ENCODE results near the gene ARHGAP26. TPM values are rescaled to one million over a fixed set of nuclear protein-coding genes. Genes with fewer than 3 reads are reported as not detected.

ARHGAP26 gene
- polyA plus RNA-seq, 1 donor from 2014 or later, result 0.83 TPM

DNA sequence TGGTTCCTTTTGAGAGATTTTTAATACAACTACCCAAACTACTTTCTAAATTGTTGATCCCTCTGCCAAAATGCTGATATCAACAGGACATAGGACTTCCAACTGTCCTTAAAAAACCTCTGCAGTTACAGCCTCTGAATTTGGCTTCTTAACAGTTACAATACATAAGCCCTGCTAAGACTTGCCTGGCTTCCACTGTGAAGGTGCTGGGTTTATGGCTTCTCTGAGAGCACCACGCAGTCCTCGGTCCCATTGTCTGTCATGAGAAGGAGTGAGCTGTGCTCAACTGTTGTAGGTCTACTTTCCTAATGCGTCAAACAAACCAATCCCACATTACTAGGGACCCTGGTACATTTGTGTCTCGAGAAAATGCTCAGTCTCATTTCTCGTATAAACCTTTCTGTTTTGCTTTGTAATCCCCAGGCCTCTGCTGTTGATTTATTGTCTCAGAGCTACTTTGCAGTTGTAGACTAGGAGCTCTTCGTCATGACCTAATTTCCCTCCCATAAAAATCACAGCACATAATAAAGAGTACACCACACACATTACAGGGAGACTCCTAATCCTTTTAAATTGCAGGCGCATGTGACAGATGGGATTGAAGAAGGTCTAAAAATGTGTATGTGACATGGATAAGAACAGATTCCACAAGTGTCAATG lies 358.4 kb downstream of the ARHGAP26 start:
- H3K4me2 ChIP-seq (ENCODE audit: low read length), result no peak overlapping the region

DNA sequence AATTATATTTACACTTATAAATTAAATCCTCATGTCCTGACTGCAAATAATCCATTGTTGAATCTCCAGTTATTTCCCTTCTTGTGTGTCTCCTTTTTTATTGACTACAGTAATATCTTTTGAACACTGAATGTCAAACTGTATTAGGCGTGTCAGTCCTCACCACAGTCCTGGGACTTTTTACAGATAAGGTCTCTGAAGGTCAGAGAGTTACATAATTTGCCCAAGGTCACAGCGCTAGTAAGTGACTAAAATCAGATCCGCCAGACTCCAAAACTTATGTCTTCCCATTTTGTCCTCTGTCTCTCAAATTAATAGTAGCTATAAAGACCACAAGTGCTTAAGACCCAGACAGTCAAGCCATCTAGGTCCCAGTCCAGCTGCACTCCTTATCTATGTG lies 359.0 kb downstream of the ARHGAP26 start:
- H3F3A ChIP-seq (ENCODE audit: insufficient read depth, low read length, poor library complexity, severe bottlenecking), result no peaks in the 10 kb centered on the region
- H3K27ac ChIP-seq (ENCODE audit: low read length), result no peak overlapping the region
- no peaks in the 10 kb centered on the region for H3K9me3 ChIP-seq (ENCODE audit: low read length)
- H3K27me3 ChIP-seq (ENCODE audit: insufficient read depth, low read depth, low read length), result no peaks in the 10 kb centered on the region
- H2AFZ ChIP-seq (ENCODE audit: low read depth, low read length), result no peak overlapping the region
- H3K79me2 ChIP-seq (replicated peaks; ENCODE audit: insufficient read depth, low read length), result no peaks in the 10 kb centered on the region
- no peak overlapping the region for H3K4me2 ChIP-seq (ENCODE audit: low read length)
- H3K9ac ChIP-seq (ENCODE audit: low read length), result no peak overlapping the region
- H3K9me2 ChIP-seq (ENCODE audit: insufficient read depth, low read length), result no peaks in the 10 kb centered on the region
- H3K36me3 ChIP-seq (ENCODE audit: insufficient read depth, low read length), result no peaks in the 10 kb centered on the region
- no peaks in the 10 kb centered on the region for H4K20me1 ChIP-seq (ENCODE audit: insufficient read depth)
- H3K4me3 ChIP-seq (ENCODE audit: low read length), result no peak overlapping the region
- no peak for TF ChIP-seq TAF1 (IDR thresholded peaks at IDR 0.05; ENCODE audit: low read depth)
- no peak for TF ChIP-seq SMC3 (conservative IDR thresholded peaks at IDR 0.05; ENCODE audit: poor library complexity)
- TF ChIP-seq, protein P1, sequence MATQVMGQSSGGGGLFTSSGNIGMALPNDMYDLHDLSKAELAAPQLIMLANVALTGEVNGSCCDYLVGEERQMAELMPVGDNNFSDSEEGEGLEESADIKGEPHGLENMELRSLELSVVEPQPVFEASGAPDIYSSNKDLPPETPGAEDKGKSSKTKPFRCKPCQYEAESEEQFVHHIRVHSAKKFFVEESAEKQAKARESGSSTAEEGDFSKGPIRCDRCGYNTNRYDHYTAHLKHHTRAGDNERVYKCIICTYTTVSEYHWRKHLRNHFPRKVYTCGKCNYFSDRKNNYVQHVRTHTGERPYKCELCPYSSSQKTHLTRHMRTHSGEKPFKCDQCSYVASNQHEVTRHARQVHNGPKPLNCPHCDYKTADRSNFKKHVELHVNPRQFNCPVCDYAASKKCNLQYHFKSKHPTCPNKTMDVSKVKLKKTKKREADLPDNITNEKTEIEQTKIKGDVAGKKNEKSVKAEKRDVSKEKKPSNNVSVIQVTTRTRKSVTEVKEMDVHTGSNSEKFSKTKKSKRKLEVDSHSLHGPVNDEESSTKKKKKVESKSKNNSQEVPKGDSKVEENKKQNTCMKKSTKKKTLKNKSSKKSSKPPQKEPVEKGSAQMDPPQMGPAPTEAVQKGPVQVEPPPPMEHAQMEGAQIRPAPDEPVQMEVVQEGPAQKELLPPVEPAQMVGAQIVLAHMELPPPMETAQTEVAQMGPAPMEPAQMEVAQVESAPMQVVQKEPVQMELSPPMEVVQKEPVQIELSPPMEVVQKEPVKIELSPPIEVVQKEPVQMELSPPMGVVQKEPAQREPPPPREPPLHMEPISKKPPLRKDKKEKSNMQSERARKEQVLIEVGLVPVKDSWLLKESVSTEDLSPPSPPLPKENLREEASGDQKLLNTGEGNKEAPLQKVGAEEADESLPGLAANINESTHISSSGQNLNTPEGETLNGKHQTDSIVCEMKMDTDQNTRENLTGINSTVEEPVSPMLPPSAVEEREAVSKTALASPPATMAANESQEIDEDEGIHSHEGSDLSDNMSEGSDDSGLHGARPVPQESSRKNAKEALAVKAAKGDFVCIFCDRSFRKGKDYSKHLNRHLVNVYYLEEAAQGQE (IDR thresholded peaks at IDR 0.05; ENCODE audit: borderline replicate concordance), result no peak
- TF ChIP-seq EZH2 (IDR thresholded peaks at IDR 0.05; ENCODE audit: borderline replicate concordance, insufficient read depth, low read length, poor library complexity, severe bottlenecking), result no peak
- TF ChIP-seq, protein P2, sequence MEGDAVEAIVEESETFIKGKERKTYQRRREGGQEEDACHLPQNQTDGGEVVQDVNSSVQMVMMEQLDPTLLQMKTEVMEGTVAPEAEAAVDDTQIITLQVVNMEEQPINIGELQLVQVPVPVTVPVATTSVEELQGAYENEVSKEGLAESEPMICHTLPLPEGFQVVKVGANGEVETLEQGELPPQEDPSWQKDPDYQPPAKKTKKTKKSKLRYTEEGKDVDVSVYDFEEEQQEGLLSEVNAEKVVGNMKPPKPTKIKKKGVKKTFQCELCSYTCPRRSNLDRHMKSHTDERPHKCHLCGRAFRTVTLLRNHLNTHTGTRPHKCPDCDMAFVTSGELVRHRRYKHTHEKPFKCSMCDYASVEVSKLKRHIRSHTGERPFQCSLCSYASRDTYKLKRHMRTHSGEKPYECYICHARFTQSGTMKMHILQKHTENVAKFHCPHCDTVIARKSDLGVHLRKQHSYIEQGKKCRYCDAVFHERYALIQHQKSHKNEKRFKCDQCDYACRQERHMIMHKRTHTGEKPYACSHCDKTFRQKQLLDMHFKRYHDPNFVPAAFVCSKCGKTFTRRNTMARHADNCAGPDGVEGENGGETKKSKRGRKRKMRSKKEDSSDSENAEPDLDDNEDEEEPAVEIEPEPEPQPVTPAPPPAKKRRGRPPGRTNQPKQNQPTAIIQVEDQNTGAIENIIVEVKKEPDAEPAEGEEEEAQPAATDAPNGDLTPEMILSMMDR (IDR thresholded peaks at IDR 0.05; ENCODE audit: poor library complexity, severe bottlenecking), result no peak
- no peak for TF ChIP-seq MXI1 (conservative IDR thresholded peaks at IDR 0.05; ENCODE audit: poor library complexity, severe bottlenecking)
- TF ChIP-seq POLR2AphosphoS5 (IDR thresholded peaks at IDR 0.05), result no peak
- no peak for TF ChIP-seq RAD21 (conservative IDR thresholded peaks at IDR 0.05)
- no peak for TF ChIP-seq EP300 (conservative IDR thresholded peaks at IDR 0.05; ENCODE audit: poor library complexity, severe bottlenecking)

More for the DNA sequence above, 358.4 kb downstream of the ARHGAP26 start:
- Histone ChIP-seq H3K9ac (ENCODE audit: low read length) (no peak overlapping the region), H3K9me3 (ENCODE audit: low read length) (no peaks in the 10 kb centered on the region), H3K27me3 (ENCODE audit: insufficient read depth, low read depth, low read length) (no peaks in the 10 kb centered on the region), H4K20me1 (ENCODE audit: insufficient read depth) (no peaks in the 10 kb centered on the region), H3F3A (ENCODE audit: insufficient read depth, low read length, poor library complexity, severe bottlenecking) (no peaks in the 10 kb centered on the region), H3K79me2 (replicated peaks; ENCODE audit: insufficient read depth, low read length) (no peaks in the 10 kb centered on the region), H3K36me3 (ENCODE audit: insufficient read depth, low read length) (no peaks in the 10 kb centered on the region), H2AFZ (ENCODE audit: low read depth, low read length) (no peak overlapping the region), H3K9me2 (ENCODE audit: insufficient read depth, low read length) (no peaks in the 10 kb centered on the region), H3K4me3 (ENCODE audit: low read length) (no peak overlapping the region), H3K27ac (ENCODE audit: low read length) (no peak overlapping the region)
- no peak for TF ChIP-seq EP300 (conservative IDR thresholded peaks at IDR 0.05; ENCODE audit: poor library complexity, severe bottlenecking)
- no peak for TF ChIP-seq POLR2AphosphoS5 (IDR thresholded peaks at IDR 0.05)
- TF ChIP-seq, protein P1 (IDR thresholded peaks at IDR 0.05; ENCODE audit: borderline replicate concordance), result no peak
- no peak for TF ChIP-seq RAD21 (conservative IDR thresholded peaks at IDR 0.05)
- TF ChIP-seq, protein P2 (IDR thresholded peaks at IDR 0.05; ENCODE audit: poor library complexity, severe bottlenecking), result no peak
- TF ChIP-seq SMC3 (conservative IDR thresholded peaks at IDR 0.05; ENCODE audit: poor library complexity), result no peak
- no peak for TF ChIP-seq MXI1 (conservative IDR thresholded peaks at IDR 0.05; ENCODE audit: poor library complexity, severe bottlenecking)
- TF ChIP-seq EZH2 (IDR thresholded peaks at IDR 0.05; ENCODE audit: borderline replicate concordance, insufficient read depth, low read length, poor library complexity, severe bottlenecking), result no peak
- TF ChIP-seq TAF1 (IDR thresholded peaks at IDR 0.05; ENCODE audit: low read depth), result no peak
